Mesenchymal stem cell (in vitro differentiated cells and primary cell): ENCODE data around the gene TOMM7.

Experiments used
- DNase-seq: peaks from one replicate; pipeline ENCODE4 v3.0.0-alpha.2; 2013
- H2AFZ ChIP-seq: one replicate; pipeline ENCODE4 v1.6.1; 2013; ENCODE audit warnings: low read depth, mild to moderate bottlenecking, control low read depth, inconsistent platforms, low read length, moderate library complexity
- H2AK5ac ChIP-seq: 2 replicates; pipeline ENCODE4 v1.6.1; 2013; ENCODE audit warnings: low read length, moderate library complexity, mild to moderate bottlenecking, inconsistent platforms; ENCODE audit not compliant: severe bottlenecking
- H2BK120ac ChIP-seq: one replicate; pipeline ENCODE4 v1.6.1; 2013; ENCODE audit warnings: low read depth, mild to moderate bottlenecking, inconsistent platforms, low read length, moderate library complexity
- H2BK12ac ChIP-seq, 2 experiments: one replicate each; pipeline ENCODE4 v1.6.1; 2013; ENCODE audit warnings: inconsistent platforms in 2 of 2, low read length in 2 of 2, mild to moderate bottlenecking in 2 of 2, moderate library complexity in 2 of 2, control low read depth in 1 of 2
- H2BK15ac ChIP-seq: one replicate; pipeline ENCODE4 v1.6.1; 2013; ENCODE audit warnings: mild to moderate bottlenecking, low read depth, inconsistent platforms; ENCODE audit not compliant: poor library complexity, severe bottlenecking
- H2BK5ac ChIP-seq: 2 replicates; pipeline ENCODE4 v1.6.1; 2013; ENCODE audit warnings: low read depth, mild to moderate bottlenecking, low read length, control low read depth, inconsistent platforms; ENCODE audit not compliant: poor library complexity, severe bottlenecking
- H3K14ac ChIP-seq, 2 experiments: one replicate each; pipeline ENCODE4 v1.6.1; 2013; ENCODE audit warnings: inconsistent platforms in 2 of 2, low read length in 2 of 2, control low read depth in 1 of 2, mild to moderate bottlenecking in 1 of 2, moderate library complexity in 1 of 2
- H3K18ac ChIP-seq, 2 experiments: one replicate each; pipeline ENCODE4 v1.6.1; 2013; ENCODE audit warnings: inconsistent platforms in 2 of 2, low read length in 2 of 2, control low read depth in 1 of 2, low read depth in 1 of 2, mild to moderate bottlenecking in 1 of 2
- H3K23ac ChIP-seq, 2 experiments: one replicate each; pipeline ENCODE4 v1.6.1; 2013; ENCODE audit warnings: inconsistent platforms in 2 of 2, low read length in 2 of 2, mild to moderate bottlenecking in 2 of 2, moderate library complexity in 2 of 2, control low read depth in 1 of 2
- H3K27ac ChIP-seq: 2 replicates; pipeline ENCODE4 v1.5.1; 2013; ENCODE audit warnings: mild to moderate bottlenecking, moderate library complexity, low read length, control low read depth, inconsistent platforms; ENCODE audit not compliant: poor library complexity, severe bottlenecking
- H3K27me3 ChIP-seq, 2 experiments: 2 replicates each; pipeline versions ENCODE4 v1.6.1 to v1.7.0; 2013; ENCODE audit warnings: low read length in 2 of 2, mild to moderate bottlenecking in 2 of 2, moderate library complexity in 2 of 2, control low read depth in 1 of 2, inconsistent platforms in 1 of 2; ENCODE audit not compliant: control insufficient read depth in 1 of 2, insufficient read depth in 1 of 2
- H3K36me3 ChIP-seq, 2 experiments: 2 replicates each; pipeline versions ENCODE4 v1.6.1 to v1.7.0; 2013; ENCODE audit warnings: low read length in 2 of 2, control low read depth in 1 of 2, inconsistent platforms in 1 of 2, low read depth in 1 of 2, mild to moderate bottlenecking in 1 of 2; ENCODE audit not compliant: insufficient read depth in 2 of 2, control insufficient read depth in 1 of 2
- H3K4ac ChIP-seq, 2 experiments: one replicate each; pipeline ENCODE4 v1.6.1; 2013; ENCODE audit warnings: inconsistent platforms in 2 of 2, low read length in 2 of 2, mild to moderate bottlenecking in 2 of 2, moderate library complexity in 2 of 2, control low read depth in 1 of 2, low read depth in 1 of 2
- H3K4me1 ChIP-seq: 2 replicates; pipeline ENCODE4 v1.6.1; 2013; ENCODE audit warnings: low read depth, low read length, control low read depth; ENCODE audit not compliant: control insufficient read depth, insufficient read depth
- H3K4me2 ChIP-seq: 2 replicates; pipeline ENCODE4 v1.6.1; 2013; ENCODE audit warnings: low read length, mild to moderate bottlenecking, inconsistent platforms; ENCODE audit not compliant: poor library complexity, severe bottlenecking
- H3K4me3 ChIP-seq, 2 experiments: 2 replicates each; pipeline versions ENCODE4 v1.5.1 to v1.7.0; 2013; ENCODE audit warnings: low read length in 2 of 2, mild to moderate bottlenecking in 2 of 2, control low read depth in 1 of 2, low read depth in 1 of 2; ENCODE audit not compliant: insufficient read depth in 1 of 2
- H3K79me1 ChIP-seq: replicated peaks from 2 replicates; pipeline ENCODE4 v1.6.1; 2013; ENCODE audit warnings: mild to moderate bottlenecking, control low read depth, low read length, inconsistent platforms; ENCODE audit not compliant: poor library complexity, severe bottlenecking
- H3K9ac ChIP-seq: 2 replicates; pipeline ENCODE4 v1.7.0; 2013; ENCODE audit warnings: mild to moderate bottlenecking, low read length, moderate library complexity
- H3K9me3 ChIP-seq: 2 replicates; pipeline ENCODE4 v1.7.0; 2013; ENCODE audit warnings: mild to moderate bottlenecking, low read length; ENCODE audit not compliant: control insufficient read depth
- H4K8ac ChIP-seq: one replicate; pipeline ENCODE4 v1.6.1; 2013; ENCODE audit warnings: inconsistent platforms, mild to moderate bottlenecking, low read length, moderate library complexity
- H4K91ac ChIP-seq: one replicate; pipeline ENCODE4 v1.6.1; 2013; ENCODE audit warnings: mild to moderate bottlenecking, low read length, inconsistent platforms
- WGBS: methylation state at CpG from one replicate; pipeline ENCODE4 v1.1.7; 2013; ENCODE audit warnings: mixed read lengths; 5-methylcytosine and 5-hydroxymethylcytosine counted together

The TOMM7 gene

GRCh38 chr7:22860337-22860736, 37.7 kb upstream of the TOMM7 start:
- Histone ChIP-seq H3K27me3 (no peaks in the 10 kb centered on the region), H3K4me3 (peak overlapping the region in 1 of 2 experiments; percentile 28), H3K4ac (no peak overlapping the region), H3K9ac (peak overlapping the region; percentile 80), H2AFZ (no peak overlapping the region), H3K79me1 (peaks cover 2% of the 10 kb centered on the region), H2BK12ac (no peak overlapping the region), H3K23ac (no peak overlapping the region), H4K8ac (no peak overlapping the region), H3K4me2 (no peak overlapping the region), H3K4me1 (peaks cover 6% of the 10 kb centered on the region), H2AK5ac (no peak overlapping the region), H4K91ac (peak overlapping the region; percentile 18), H3K14ac (no peak overlapping the region), H2BK15ac (no peak overlapping the region), H3K18ac (peak overlapping the region in 1 of 2 experiments; percentile 66), H2BK120ac (no peak overlapping the region), H3K36me3 (peaks cover 6 to 41% of the 10 kb centered on the region in 2 experiments), H3K9me3 (no peaks in the 10 kb centered on the region), H2BK5ac (no peak overlapping the region), H3K27ac (no peak overlapping the region)
- no peak for DNase-seq
- no CpG with 5 or more reads among the region's 2 CpGs for WGBS

- H4K8ac ChIP-seq = no peak overlapping the region
- no peaks in the 10 kb centered on the region for H3K27me3 ChIP-seq
- no peak overlapping the region for H4K91ac ChIP-seq
- H2BK5ac ChIP-seq = no peak overlapping the region
- H3K9me3 ChIP-seq = no peaks in the 10 kb centered on the region
- peaks cover 2% of the 10 kb centered on the region for H3K79me1 ChIP-seq
- no peak overlapping the region for H2AFZ ChIP-seq
- H2BK120ac ChIP-seq = no peak overlapping the region
- peaks cover 6% of the 10 kb centered on the region for H3K4me1 ChIP-seq
- H2AK5ac ChIP-seq = no peak overlapping the region
- H3K14ac ChIP-seq = no peak overlapping the region
- H2BK15ac ChIP-seq = no peak overlapping the region
- peak overlapping the region in 1 of 2 experiments; percentile 60 for H3K4ac ChIP-seq
- no peak overlapping the region for H3K23ac ChIP-seq
- no peak for DNase-seq
- H3K27ac ChIP-seq = no peak overlapping the region
- peak overlapping the region in 1 of 2 experiments; percentile 91 for H3K18ac ChIP-seq
- H2BK12ac ChIP-seq = peak overlapping the region in 1 of 2 experiments; percentile 91
- H3K9ac ChIP-seq = peak overlapping the region; percentile 80
- peak overlapping the region in 1 of 2 experiments; percentile 35 for H3K4me3 ChIP-seq
- H3K4me2 ChIP-seq = no peak overlapping the region
- H3K36me3 ChIP-seq = peaks cover 6 to 41% of the 10 kb centered on the region in 2 experiments
- 100% methylated on average over 1 of the region's 4 CpGs for WGBS
Observed at GRCh38 chr7:22859641-22860290, 37.1 kb upstream of the TOMM7 start.

- Histone ChIP-seq H3K18ac (peak overlapping the region; percentile 89 to 91), H3K9ac (peak overlapping the region; percentile 80), H3K4me3 (peak overlapping the region in 1 of 2 experiments; percentile 35), H3K4ac (peak overlapping the region; percentile 79 to 95), H4K91ac (peak overlapping the region; percentile 84), H3K14ac (no peak overlapping the region), H3K27ac (peak overlapping the region; percentile 72), H3K9me3 (no peaks in the 10 kb centered on the region), H2BK15ac (no peak overlapping the region), H3K4me2 (no peak overlapping the region), H2AFZ (no peak overlapping the region), H2BK5ac (no peak overlapping the region), H3K79me1 (peaks cover 2% of the 10 kb centered on the region), H3K4me1 (peaks cover 6% of the 10 kb centered on the region), H4K8ac (peak overlapping the region; percentile 84), H3K23ac (no peak overlapping the region), H3K36me3 (peaks cover 6 to 41% of the 10 kb centered on the region in 2 experiments), H3K27me3 (no peaks in the 10 kb centered on the region), H2BK12ac (peak overlapping the region; percentile 78 to 91), H2BK120ac (peak overlapping the region; percentile 87), H2AK5ac (peak overlapping the region; percentile 9)
- DNase-seq = peak; percentile 98
- WGBS = 35% methylated on average over 10 of the region's 10 CpGs
Observed at GRCh38 chr7:22858640-22859561, 36.3 kb upstream of the TOMM7 start.

- no peak overlapping the region for H3K14ac ChIP-seq
- no CpG with 5 or more reads among the region's 1 CpG for WGBS
Observed at GRCh38 chr7:22858274-22858639, 35.6 kb upstream of the TOMM7 start.

More at GRCh38 chr7:22858274-22858639, 35.6 kb upstream of the TOMM7 start:
- H3K4me1 ChIP-seq = peaks cover 6% of the 10 kb centered on the region
- no peaks in the 10 kb centered on the region for H3K9me3 ChIP-seq
- H3K4ac ChIP-seq = no peak overlapping the region
- no peaks in the 10 kb centered on the region for H3K79me1 ChIP-seq
- no peak overlapping the region for H2BK120ac ChIP-seq
- H3K27me3 ChIP-seq = no peaks in the 10 kb centered on the region
- H3K27ac ChIP-seq = peak overlapping the region; percentile 65
- no peak overlapping the region for H4K8ac ChIP-seq
- H3K18ac ChIP-seq = peak overlapping the region in 1 of 2 experiments; percentile 34
- H3K36me3 ChIP-seq = peaks cover 6 to 36% of the 10 kb centered on the region in 2 experiments
- DNase-seq = no peak
- H3K4me2 ChIP-seq = no peak overlapping the region
- H3K23ac ChIP-seq = no peak overlapping the region
- H2BK5ac ChIP-seq = no peak overlapping the region
- H2AFZ ChIP-seq = no peak overlapping the region
- H2BK12ac ChIP-seq = no peak overlapping the region
- peak overlapping the region; percentile 80 for H3K9ac ChIP-seq
- no peak overlapping the region for H2AK5ac ChIP-seq
- peak overlapping the region in 1 of 2 experiments; percentile 10 for H3K4me3 ChIP-seq
- H4K91ac ChIP-seq = no peak overlapping the region
- H2BK15ac ChIP-seq = no peak overlapping the region
